HG03378 (cell line): ENCODE results near the gene KIAA0753.

ENCODE experiments used
- ATAC-seq: cut with Tn5 transposase; IDR thresholded peaks from one replicate; pipeline ENCODE4 v1.9.1; 2021; ENCODE audit warnings: mild to moderate bottlenecking, moderate library complexity; ENCODE audit not compliant: unreplicated experiment

Gene KIAA0753

GRCh38 chr17:6642592-6642991 lies 2.1 kb upstream of the KIAA0753 start:
- no peak for ATAC-seq

GRCh38 chr17:6641247-6641863 lies 844 bp upstream of the KIAA0753 start:
- ATAC-seq, result no peak

- no peak for ATAC-seq
Observed at GRCh38 chr17:6639586-6640535, 650 bp downstream of the KIAA0753 start.

GRCh38 chr17:6639014-6639585 lies 1.4 kb downstream of the KIAA0753 start:
- ATAC-seq, result no peak

- ATAC-seq, result no peak
Observed at GRCh38 chr17:6638046-6638908, 2.2 kb downstream of the KIAA0753 start.

- no peak for ATAC-seq
Observed at GRCh38 chr17:6637458-6637840, 3.1 kb downstream of the KIAA0753 start.

- no peak for ATAC-seq
Observed at GRCh38 chr17:6636616-6637457, 3.7 kb downstream of the KIAA0753 start.

DNA sequence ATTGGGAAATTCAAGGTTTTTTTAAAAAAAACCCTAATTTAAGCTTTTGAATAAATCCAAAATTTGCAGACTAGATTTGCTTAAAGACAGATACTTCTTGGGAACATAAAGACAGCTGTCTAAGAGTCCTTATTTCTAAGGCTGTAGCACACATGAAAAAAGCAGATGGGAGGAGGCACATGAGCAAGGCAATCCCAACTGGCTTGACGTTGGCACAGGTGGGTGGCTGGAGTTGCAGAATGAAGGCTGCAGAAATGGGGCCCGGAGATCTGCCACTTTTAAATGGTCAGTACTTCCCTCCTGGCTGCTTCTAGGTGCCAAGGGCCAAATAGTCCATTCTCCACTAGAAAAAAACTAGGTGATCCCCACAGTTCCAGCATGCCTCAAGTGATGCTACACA lies 4.4 kb downstream of the KIAA0753 start:
- ATAC-seq, result no peak

GRCh38 chr17:6633263-6633662 lies 7.2 kb downstream of the KIAA0753 start:
- no peak for ATAC-seq

GRCh38 chr17:6632530-6632929 lies 8.0 kb downstream of the KIAA0753 start:
- no peak for ATAC-seq

DNA sequence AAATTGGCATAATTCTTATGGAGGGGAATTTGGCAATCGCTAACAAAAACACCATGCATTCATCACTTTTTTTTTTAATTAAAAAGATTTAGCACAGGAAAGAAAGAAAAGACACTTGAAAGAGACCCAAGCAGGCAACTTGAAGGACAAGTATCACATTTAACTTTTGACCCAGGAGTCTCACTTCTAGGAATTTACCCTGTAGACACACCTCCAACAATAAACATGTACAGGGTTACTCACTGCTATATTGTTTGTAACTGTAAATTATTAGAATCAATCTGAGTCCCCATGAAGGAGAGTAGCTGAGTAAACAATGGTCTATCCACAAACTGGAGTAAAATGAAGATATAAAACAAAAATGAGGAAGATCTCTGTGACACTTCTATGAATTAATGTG lies 10.1 kb downstream of the KIAA0753 start:
- ATAC-seq, result no peak

DNA sequence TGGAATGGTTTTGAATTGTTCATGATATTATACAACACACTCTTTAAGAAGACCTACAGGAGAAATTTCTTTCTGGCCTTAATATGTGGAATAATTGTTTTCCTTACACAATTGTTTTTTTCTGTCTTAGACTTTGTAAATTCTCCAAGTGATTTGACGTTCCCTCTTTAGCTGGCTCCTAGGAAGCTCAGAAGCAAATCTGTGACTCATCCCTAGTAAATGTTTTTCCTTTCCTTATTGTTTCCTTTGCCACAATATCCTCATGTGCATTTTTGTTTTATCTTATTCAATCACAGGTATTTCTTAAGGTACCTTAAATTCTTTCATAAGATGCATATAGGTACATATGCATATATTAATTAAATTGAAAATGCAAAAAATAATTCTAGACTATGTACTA lies 13.5 kb downstream of the KIAA0753 start:
- ATAC-seq, result no peak

DNA sequence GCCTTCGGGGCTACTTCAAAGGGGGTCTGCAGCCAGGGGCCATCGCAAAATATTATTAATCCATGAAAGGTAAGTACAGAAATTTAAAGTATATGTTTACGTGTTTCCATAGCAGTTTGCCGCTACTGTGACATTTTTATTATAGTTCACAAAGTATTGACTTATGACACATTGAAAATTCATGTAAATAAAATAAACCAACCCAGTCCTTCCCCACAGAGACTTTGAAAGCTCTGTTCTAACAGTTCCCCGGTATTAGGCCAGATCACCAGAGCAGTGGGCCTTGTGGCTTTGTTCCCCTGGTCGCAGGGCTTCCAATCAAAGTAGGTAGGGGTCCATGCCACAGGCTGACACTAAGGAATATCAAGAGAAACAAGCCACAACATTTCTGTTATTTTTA lies 13.9 kb downstream of the KIAA0753 start:
- ATAC-seq, result no peak

GRCh38 chr17:6623941-6624340 lies 16.6 kb downstream of the KIAA0753 start:
- no peak for ATAC-seq

- no peak for ATAC-seq
Observed at GRCh38 chr17:6611231-6611630, 29.3 kb downstream of the KIAA0753 start.

GRCh38 chr17:6610011-6610410 lies 30.5 kb downstream of the KIAA0753 start:
- ATAC-seq, result no peak

DNA sequence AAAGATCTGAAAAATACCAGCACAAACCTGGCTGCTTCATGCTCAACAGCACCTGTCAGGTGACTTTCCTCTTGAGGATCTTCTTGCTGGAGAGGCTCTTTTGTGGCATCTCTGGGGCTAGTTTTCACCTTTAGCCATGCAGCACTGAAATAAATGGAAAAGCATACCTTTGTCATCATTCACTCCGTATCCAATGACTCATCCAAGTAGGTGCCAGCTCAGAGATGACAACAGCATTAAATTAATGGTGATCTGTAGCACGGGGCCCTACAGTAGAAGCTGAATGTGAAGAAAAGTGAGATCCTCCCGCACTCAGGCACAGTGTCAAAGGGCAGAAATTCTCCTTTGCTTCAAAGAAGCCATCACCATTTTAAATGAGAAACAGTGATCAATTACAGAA lies 32.2 kb downstream of the KIAA0753 start:
- ATAC-seq, result no peak

- ATAC-seq, result no peak
Observed at GRCh38 chr17:6605142-6605541, 35.4 kb downstream of the KIAA0753 start.

- ATAC-seq, result no peak
Observed at GRCh38 chr17:6603744-6604325, 36.7 kb downstream of the KIAA0753 start.

DNA sequence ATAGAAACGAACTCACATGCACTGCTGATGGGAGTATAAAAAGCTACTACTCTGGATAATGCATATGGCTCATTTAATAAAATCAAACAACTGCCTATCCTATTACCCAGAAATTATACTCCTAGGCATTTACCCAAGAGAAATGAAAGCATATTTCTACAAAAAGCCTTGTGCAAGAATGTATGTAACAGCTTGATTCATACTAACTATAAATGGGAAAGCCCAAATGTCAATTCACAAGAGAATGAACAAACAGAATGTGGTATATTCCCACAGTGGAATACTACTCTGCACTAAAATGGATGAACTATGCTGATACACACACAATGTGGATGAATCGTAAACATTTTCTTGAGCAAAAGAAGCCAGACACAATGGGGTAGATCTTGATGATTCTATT lies 38.4 kb downstream of the KIAA0753 start:
- ATAC-seq, result no peak
